B cell (primary cell): ENCODE results near the gene NR2E1. TPM values are rescaled to one million over a fixed set of nuclear protein-coding genes. Genes with fewer than 3 reads are reported as not detected.

Source experiments
- ATAC-seq: fragments of 200-7000 bp; cut with Tn5 transposase; one replicate; pipeline ENCODE4 v1.10.0; 2021; ENCODE audit warnings: low read depth, mild to moderate bottlenecking, moderate number of reproducible peaks, moderate library complexity
- CTCF ChIA-PET: fragments of 350-600 bp; sonication (Branson Sonifier 250); formaldehyde crosslinking; loops from one replicate; lab custom pipeline; 2021; ENCODE audit warnings: antibody characterized with exemption, inconsistent platforms; lab: Charles Lee
- POLR2A ChIA-PET: fragments of 350-600 bp; sonication (Branson Sonifier 250); formaldehyde crosslinking; loops from one replicate; lab custom pipeline; 2021; ENCODE audit warnings: antibody characterized with exemption; lab: Charles Lee
- DNase-seq: peaks from one replicate; pipeline ENCODE4 v3.0.0; 2013
- H2AFZ ChIP-seq: 2 replicates; pipeline ENCODE4 v1.6.1; 2012; ENCODE audit warnings: mild to moderate bottlenecking, low read depth, low read length; ENCODE audit not compliant: insufficient read depth, poor library complexity, severe bottlenecking
- H3K27ac ChIP-seq, 2 donors: 1 replicate in 1 of 2; 2 replicates in 1 of 2; pipeline ENCODE4 v1.5.1; 2012 to 2013; ENCODE audit warnings: low read length in 2 of 2, mild to moderate bottlenecking in 2 of 2, moderate library complexity in 1 of 2
- H3K27me3 ChIP-seq, 4 experiments: fragments of 200-600 bp in 1 of 4; sonication (generic) in 1 of 4; replicated peaks in 1 of 4; 1 replicate in 2 of 4; 2 replicates in 2 of 4; pipeline versions ENCODE4 v1.6.1 to v1.7.0; 2013 to 2016; ENCODE audit warnings: low read length in 3 of 4, mild to moderate bottlenecking in 2 of 4, mixed read lengths in 1 of 4, moderate library complexity in 1 of 4; ENCODE audit not compliant: insufficient read depth in 4 of 4, control insufficient read depth in 3 of 4; ENCODE audit errors: control extremely low read depth in 1 of 4
- H3K36me3 ChIP-seq, 2 experiments: replicated peaks in 1 of 2; 1 replicate in 1 of 2; 2 replicates in 1 of 2; pipeline versions ENCODE4 v1.6.1 to v1.7.1; 2013; ENCODE audit warnings: low read length in 1 of 2; ENCODE audit not compliant: insufficient read depth in 2 of 2, control insufficient read depth in 1 of 2; ENCODE audit errors: control extremely low read depth in 1 of 2, extremely low read depth in 1 of 2
- H3K4me1 ChIP-seq, 2 donors: fragments of 200-600 bp in 1 of 2; sonication (generic) in 1 of 2; 1 replicate in 1 of 2; 2 replicates in 1 of 2; pipeline versions ENCODE4 v1.5.1 to v1.6.1; 2013 to 2017; ENCODE audit warnings: low read length in 2 of 2; ENCODE audit not compliant: control insufficient read depth in 2 of 2, insufficient read depth in 2 of 2
- H3K4me2 ChIP-seq: replicated peaks from 2 replicates; pipeline ENCODE3; 2012; ENCODE audit warnings: mild to moderate bottlenecking, low read depth, low read length; ENCODE audit not compliant: poor library complexity, severe bottlenecking
- H3K4me3 ChIP-seq, 5 experiments: fragments of 200-600 bp in 1 of 5; sonication (generic) in 1 of 5; 1 replicate in 3 of 5; 2 replicates in 2 of 5; pipeline versions ENCODE4 v1.5.1 to v1.7.0; 2011 to 2016; ENCODE audit warnings: low read length in 4 of 5, mild to moderate bottlenecking in 4 of 5, low read depth in 2 of 5, control low read depth in 1 of 5, moderate library complexity in 1 of 5; ENCODE audit not compliant: insufficient read depth in 1 of 5; ENCODE audit errors: control extremely low read depth in 1 of 5, extremely low read depth in 1 of 5
- H3K79me2 ChIP-seq: fragments of 200-600 bp; sonication (generic); one replicate; pipeline ENCODE4 v1.6.0; 2016; ENCODE audit warnings: low read length; ENCODE audit not compliant: control insufficient read depth, insufficient read depth
- H3K9ac ChIP-seq: fragments of 200-600 bp; sonication (generic); 2 replicates; pipeline ENCODE4 v1.6.1; 2017; ENCODE audit warnings: mild to moderate bottlenecking, low read length, moderate library complexity
- H3K9me3 ChIP-seq, 3 donors: one replicate each; pipeline versions ENCODE4 v1.6.1 to v1.7.1; 2013; ENCODE audit warnings: low read length in 2 of 3; ENCODE audit not compliant: control insufficient read depth in 2 of 3, insufficient read depth in 1 of 3; ENCODE audit errors: control extremely low read depth in 1 of 3
- H4K20me1 ChIP-seq: 2 replicates; pipeline ENCODE4 v1.6.0; 2012; ENCODE audit warnings: mild to moderate bottlenecking, low read length; ENCODE audit not compliant: insufficient read depth, control insufficient read depth, poor library complexity, severe bottlenecking
- H3K27ac Mint-ChIP-seq: one replicate; pipeline ENCODE4 v1.8.0; 2021; ENCODE audit warnings: mixed read lengths
- H3K27me3 Mint-ChIP-seq: one replicate; pipeline ENCODE4 v1.8.0; 2021; ENCODE audit warnings: mixed read lengths
- H3K4me1 Mint-ChIP-seq: one replicate; pipeline ENCODE4 v1.8.0; 2021; ENCODE audit warnings: mixed read lengths
- H3K4me3 Mint-ChIP-seq: one replicate; pipeline ENCODE4 v1.8.0; 2021; ENCODE audit warnings: mixed read lengths
- H3K9me3 Mint-ChIP-seq: one replicate; pipeline ENCODE4 v1.8.0; 2022; ENCODE audit warnings: mixed read lengths; ENCODE audit not compliant: insufficient read depth
- EZH2 ChIP-seq: IDR thresholded peaks from 2 replicates; pipeline ENCODE4 v1.6.1; 2012; ENCODE audit warnings: borderline replicate concordance, low read depth, mild to moderate bottlenecking, moderate library complexity, low read length; ENCODE audit not compliant: insufficient read depth, poor library complexity, severe bottlenecking
- WGBS: methylation state at CpG from one replicate; pipeline ENCODE4 v1.1.5; 2013; ENCODE audit warnings: missing lambda C conversion rate; ENCODE audit not compliant: insufficient coverage; 5-methylcytosine and 5-hydroxymethylcytosine counted together
- intact Hi-C: fragments of 100-400 bp; cut with micrococcal nuclease; formaldehyde crosslinking; loops from one replicate; pipeline ENCODE4 v1.10.0; 2022
- polyA plus RNA-seq: library from polyadenylated mRNA; depleted of rRNA; stranded (reverse); fragments of >200 nt; gene quantifications from 2 replicates; pipeline ENCODE4 v1.2.3, GENCODE V29; 2012
- total RNA-seq, 2 donors: library from RNA; stranded (reverse); fragments of 120-200 nt in 1 of 2; gene quantifications; 1 replicate in 1 of 2; 2 replicates in 1 of 2; pipeline versions ENCODE4 v1.2.3 to v1.2.4, GENCODE V29; 2013 to 2022
- TF ChIP-seq, protein P1 (sequence below): fragments of 200-600 bp; IDR thresholded peaks from one replicate; pipeline ENCODE4 v1.8.0; 2022; ENCODE audit warnings: antibody characterized with exemption, mild to moderate bottlenecking

NR2E1 gene
- total and polyA plus RNA-seq, 2 donors (not counting 1 experiment from before 2014, with no cell fraction given) = not detected

DNA sequence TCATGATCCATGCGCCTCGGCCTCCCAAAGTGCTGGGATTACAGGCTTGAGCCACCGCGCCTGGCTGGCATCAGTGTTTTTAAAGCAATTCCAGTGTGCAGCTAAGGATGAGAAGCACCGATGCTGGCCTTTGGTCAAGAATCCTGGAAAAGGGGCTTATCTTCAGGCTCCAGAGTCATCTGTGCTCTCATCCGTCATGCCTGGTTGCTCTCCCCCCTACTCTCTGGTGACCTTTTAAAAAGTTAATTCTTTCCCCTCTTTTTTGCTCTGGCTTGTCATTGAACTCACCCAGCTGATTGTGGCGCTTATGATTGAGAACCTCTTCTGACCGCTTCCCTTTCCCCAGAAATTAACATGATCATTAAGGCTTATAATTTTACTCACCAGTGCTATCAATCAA is 28.7 kb downstream of the NR2E1 start:
- no peak for DNase-seq
- POLR2A ChIA-PET = no interaction called here
- WGBS = 92% methylated on average over 6 of the region's 8 CpGs

DNA sequence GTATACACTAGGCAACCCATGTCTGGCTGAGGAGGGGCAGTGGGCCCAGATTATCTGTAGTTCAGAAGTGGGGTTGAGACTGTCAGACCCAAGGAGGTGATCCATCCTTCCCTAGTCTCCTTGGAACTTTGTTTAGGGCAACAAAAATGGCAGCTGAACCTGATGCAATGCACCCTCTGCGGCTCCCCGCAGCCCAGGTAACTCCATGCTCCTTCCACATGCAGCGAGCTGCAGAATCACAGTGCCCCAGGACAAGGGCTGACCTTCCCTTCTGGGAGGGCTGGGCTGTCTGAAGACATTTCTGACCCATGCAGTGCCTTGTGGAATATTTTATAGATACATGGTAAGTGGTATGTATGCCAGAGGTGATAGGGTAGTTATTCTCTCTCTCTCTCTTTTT is 29.4 kb downstream of the NR2E1 start:
- Histone ChIP-seq H4K20me1 (no peaks in the 10 kb centered on the region), H3K79me2 (no peaks in the 10 kb centered on the region), H3K4me1 (no peaks in the 10 kb centered on the region), H3K9ac (no peak overlapping the region), H3K27me3 (peaks cover 0 to 15% (median 0%) of the 10 kb centered on the region in 4 experiments), H3K4me2 (no peak overlapping the region), H3K4me3 (no peak overlapping the region), H3K27ac (no peak overlapping the region), H2AFZ (no peak overlapping the region), H3K36me3 (no peaks in the 10 kb centered on the region), H3K9me3 (no peaks in the 10 kb centered on the region)
- intact Hi-C loops = no loop called here
- no peak for DNase-seq
- ATAC-seq = no peak
- Mint-ChIP-seq H3K27me3 (peaks cover 28% of the 10 kb centered on the region), H3K9me3 (no peaks in the 10 kb centered on the region), H3K4me1 (no peaks in the 10 kb centered on the region), H3K27ac (no peak overlapping the region), H3K4me3 (no peak overlapping the region)
- ChIA-PET CTCF (no interaction called here), POLR2A (no interaction called here)
- 88% methylated on average over 3 of the region's 3 CpGs for WGBS
- TF ChIP-seq, protein P1, sequence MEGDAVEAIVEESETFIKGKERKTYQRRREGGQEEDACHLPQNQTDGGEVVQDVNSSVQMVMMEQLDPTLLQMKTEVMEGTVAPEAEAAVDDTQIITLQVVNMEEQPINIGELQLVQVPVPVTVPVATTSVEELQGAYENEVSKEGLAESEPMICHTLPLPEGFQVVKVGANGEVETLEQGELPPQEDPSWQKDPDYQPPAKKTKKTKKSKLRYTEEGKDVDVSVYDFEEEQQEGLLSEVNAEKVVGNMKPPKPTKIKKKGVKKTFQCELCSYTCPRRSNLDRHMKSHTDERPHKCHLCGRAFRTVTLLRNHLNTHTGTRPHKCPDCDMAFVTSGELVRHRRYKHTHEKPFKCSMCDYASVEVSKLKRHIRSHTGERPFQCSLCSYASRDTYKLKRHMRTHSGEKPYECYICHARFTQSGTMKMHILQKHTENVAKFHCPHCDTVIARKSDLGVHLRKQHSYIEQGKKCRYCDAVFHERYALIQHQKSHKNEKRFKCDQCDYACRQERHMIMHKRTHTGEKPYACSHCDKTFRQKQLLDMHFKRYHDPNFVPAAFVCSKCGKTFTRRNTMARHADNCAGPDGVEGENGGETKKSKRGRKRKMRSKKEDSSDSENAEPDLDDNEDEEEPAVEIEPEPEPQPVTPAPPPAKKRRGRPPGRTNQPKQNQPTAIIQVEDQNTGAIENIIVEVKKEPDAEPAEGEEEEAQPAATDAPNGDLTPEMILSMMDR = no peak

More for the DNA sequence above, 28.7 kb downstream of the NR2E1 start:
- no peak overlapping the region for H3K4me2 ChIP-seq
- peaks cover 0 to 18% (median under 1%) of the 10 kb centered on the region in 4 experiments for H3K27me3 ChIP-seq
- Mint-ChIP-seq H3K27ac (no peak overlapping the region), H3K9me3 (no peaks in the 10 kb centered on the region), H3K4me1 (no peaks in the 10 kb centered on the region), H3K4me3 (no peak overlapping the region), H3K27me3 (peaks cover 33% of the 10 kb centered on the region)
- no peaks in the 10 kb centered on the region for H3K9me3 ChIP-seq
- H3K27ac ChIP-seq = no peak overlapping the region
- no peaks in the 10 kb centered on the region for H3K79me2 ChIP-seq
- H4K20me1 ChIP-seq = no peaks in the 10 kb centered on the region
- no peaks in the 10 kb centered on the region for H3K36me3 ChIP-seq
- intact Hi-C loops = no loop called here
- no peak overlapping the region for H3K4me3 ChIP-seq
- CTCF ChIA-PET = no interaction called here
- no peak for ATAC-seq
- no peak overlapping the region for H3K9ac ChIP-seq
- TF ChIP-seq, protein P1 = no peak
- no peak for TF ChIP-seq EZH2
- no peak overlapping the region for H2AFZ ChIP-seq
- H3K4me1 ChIP-seq = no peaks in the 10 kb centered on the region
